Kidney glomerular epithelial cell (primary cell): ENCODE measurements around the gene S100A10.
A peak's percentile ranks its signal among the peaks of the same experiment; 100 is the strongest.

ENCODE experiments used
- DNase-seq: peaks from one replicate; lab custom pipeline; 2025; lab: John Stamatoyannopoulos, UW

The S100A10 gene

DNA sequence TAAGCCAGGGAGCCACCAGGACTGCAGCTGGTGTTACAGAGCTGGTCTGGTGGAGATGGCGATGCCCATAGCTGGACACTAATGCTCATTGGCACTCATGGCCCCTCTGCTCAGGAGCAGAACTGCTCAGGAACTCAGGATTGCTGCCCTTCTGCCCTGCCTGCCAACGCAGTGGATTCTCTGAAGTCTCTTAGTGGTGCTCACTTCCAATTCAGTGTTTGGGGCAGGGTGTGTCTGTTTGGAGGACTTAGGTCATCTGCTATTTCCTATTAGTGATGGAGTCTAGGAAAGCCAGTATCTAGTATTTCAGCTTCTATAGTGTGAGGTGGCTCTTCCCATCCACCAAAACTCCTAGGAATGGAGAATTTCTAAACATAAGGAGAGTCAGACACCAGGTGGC lies 29.1 kb downstream of the S100A10 start:
- DNase-seq: no peak

DNA sequence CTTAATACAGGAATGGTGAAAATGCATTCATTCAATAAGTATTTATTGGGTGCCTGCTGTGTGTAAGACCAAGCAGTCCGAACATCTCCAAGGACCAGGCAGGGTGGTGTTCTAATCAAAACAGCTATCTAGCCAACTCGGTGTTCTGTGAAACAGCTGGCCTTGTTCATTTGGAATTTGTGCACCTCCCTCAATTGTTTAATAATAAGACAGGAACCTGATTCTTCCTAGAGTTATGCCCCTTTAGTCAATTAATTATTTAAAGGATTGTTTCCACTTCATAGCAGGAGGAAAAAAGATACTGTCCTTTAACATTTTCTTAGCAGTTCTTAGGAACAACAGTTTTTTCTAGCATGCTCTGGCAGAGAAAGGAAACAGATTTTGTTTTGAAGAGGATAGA lies 30.4 kb downstream of the S100A10 start:
- no peak for DNase-seq

DNA sequence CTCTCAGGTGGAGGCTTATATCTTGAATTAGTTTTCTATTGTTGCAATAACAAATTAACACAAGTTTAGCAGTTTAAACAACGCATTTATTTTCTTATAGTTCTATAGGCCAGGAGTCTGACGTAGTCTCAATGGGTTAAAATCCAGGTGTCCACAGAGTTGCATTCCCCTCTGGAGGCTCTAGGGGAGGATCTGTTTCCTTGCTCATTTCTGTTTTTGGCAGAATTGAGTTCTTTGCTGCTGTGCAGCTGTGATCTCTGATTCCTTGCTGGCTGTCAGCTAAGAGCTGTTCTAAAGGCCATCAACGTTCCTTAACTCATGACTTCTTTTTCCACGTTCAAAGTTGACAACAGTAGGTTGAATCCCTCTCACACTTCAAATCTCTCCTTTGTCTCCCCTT lies 31.8 kb downstream of the S100A10 start:
- DNase-seq: no peak

DNA sequence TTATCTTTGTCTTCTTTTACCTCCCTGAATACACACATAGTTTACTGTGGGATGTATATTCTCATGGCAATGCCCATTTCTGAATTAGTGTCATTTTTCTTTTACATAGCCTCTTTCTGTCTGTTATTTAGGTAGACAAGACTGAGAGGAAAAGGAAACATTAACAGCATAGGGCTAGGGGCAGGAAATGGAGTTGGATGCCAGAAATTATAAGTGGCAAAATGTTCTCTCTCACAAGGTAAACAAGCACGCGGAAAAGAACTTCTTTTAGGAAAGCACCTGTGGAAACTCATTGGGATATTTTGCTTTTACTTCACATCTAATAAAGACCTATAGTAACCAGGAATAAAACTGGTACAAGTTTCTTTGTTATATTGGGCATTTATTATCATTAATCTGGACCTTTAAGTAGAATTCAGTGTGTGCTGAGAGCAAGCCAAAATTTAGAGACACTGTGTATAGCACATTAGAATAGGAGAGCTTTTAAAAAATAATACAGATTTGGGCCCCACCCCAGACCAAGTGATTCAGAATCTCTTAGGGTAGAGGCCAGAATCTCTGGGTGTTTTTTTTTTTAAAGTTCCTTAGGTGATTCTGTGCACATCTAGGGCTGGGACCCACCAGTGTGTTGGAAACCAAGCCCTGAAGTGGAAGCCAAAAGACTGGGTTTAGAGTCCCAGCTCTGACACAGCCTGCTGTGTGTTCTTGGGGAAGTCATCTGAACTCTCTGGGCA lies 32.7 kb downstream of the S100A10 start:
- no peak for DNase-seq

DNA sequence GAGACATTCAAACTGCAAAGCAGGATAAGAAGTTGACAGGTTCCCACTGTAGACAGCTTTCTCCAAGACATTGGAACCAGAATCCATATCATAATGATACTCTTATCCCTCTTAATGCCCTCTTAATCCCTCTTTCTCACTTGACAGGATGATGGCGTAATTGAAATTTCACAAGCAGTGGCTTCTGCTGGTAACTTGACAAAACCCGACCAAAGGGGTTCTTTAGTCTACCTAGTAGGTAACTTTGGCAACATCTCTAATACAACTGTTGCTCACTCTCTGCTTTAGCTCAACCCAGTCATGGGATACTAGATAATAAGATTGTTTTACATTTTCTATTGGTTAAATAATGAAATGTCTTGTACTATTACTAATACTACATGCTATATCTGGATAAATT lies 34.7 kb downstream of the S100A10 start:
- no peak for DNase-seq

DNA sequence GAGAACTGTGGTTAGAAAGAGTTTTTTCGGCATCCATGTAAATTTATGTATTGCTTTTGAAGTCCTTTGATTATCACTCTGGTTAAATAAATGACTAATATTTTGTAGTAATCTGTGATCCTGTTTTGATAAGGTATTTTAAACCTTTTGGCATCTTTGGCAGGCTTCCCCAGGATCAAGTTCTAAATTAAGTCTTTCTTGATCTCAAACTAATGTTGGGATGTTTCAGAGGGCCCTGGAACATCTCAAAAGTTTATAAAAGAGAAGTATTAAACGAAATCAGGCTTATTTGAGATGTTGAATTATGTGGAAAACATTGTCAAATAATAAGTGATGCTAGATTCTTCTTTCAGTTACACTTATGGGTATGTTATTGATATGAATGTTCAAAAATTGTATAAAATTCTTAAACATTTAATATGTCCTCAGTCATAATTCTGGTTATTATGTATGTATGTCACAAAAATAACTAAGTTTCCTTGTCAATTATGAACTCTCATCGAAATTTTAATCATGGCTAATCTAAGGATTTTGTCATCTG lies 36.6 kb downstream of the S100A10 start:
- no peak for DNase-seq

DNA sequence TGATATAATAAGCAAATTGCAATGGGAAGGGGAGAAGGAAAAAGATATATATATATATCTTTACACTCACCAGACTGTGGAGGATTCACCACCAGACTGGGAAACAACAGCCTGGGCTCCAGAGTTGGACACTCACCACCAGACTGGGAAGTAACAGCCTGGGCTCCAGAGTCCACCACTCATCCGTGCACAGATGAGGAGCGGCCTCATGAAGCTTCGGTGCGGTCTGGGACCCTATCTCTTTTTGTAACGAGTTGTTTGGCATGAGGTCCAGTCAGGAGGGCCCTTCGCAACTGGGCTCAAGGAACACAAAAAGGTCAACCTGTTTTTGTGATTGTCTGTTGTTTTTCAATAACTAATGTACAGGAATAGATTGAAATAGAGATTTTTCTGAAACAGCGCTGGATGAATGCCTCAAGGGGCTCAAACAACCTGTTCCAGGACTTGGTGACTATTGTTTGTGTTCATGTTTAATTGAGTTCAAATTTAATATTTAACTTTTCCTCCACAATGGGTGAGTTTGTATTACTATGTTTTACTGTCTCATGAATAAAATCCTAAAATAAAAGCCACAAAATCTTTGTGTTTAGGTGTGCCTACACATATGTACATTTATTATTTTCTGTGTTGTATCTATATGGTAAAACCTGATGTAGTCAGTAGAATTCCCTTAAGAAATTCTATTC lies 40.1 kb downstream of the S100A10 start:
- no peak for DNase-seq

DNA sequence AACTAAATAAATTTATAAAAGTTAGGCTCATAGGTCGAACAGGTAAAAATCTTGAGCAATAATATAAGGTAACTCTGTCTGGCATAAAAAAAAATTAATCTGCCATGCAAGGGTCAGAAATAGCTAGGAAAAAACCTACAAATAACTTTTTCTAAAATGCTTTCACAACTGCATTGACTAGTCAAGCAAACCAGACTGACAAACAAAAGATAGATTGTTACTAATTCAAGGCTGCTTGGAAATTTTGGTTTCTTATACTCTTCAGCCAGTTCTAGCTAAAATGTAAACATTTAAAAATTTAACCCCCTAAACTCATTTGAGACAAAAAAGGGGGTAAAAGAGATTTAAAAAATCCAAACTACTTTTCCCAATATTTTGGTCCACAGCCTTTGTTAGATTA lies 40.8 kb downstream of the S100A10 start:
- no peak for DNase-seq

DNA sequence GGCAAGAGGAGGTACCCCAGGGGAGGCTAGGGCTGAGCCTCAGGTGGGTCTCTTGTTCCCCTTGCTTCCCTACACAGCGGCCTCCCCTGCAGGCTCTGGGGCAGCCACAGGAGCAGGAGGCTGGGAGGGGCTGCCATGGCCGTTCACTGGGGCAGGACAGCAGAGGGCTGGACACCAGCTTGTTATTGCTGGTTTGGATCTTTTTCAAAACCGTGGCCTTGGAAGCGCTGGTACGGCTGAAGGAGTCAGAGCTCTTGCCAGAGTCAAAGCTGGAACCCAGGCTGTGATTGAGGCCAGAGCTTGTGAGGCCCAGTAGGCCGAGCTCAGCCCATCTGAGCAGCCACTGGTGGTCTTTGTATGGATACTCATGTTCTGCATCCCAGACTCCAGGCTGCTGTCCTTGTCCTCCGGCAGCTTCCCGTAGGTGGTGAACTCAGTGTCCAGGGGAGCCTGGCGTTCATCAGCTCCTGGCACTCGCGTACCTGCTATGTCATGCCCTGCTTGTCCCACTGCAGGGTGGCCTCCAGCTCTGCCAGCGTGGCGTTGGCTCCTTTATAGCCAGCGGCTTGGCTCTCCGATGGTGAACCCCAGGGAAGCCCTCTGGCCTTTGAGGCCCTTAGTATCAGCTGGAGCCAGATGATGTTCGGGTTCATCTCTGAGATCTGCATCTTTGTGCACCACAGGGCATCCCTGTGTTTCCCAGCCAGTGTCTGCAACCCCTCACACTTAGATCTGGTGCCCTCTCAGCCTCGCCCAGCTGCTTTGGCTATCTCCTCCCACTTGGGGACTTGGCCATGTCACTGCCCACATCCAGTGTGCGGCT lies 44.1 kb downstream of the S100A10 start:
- DNase-seq: no peak

DNA sequence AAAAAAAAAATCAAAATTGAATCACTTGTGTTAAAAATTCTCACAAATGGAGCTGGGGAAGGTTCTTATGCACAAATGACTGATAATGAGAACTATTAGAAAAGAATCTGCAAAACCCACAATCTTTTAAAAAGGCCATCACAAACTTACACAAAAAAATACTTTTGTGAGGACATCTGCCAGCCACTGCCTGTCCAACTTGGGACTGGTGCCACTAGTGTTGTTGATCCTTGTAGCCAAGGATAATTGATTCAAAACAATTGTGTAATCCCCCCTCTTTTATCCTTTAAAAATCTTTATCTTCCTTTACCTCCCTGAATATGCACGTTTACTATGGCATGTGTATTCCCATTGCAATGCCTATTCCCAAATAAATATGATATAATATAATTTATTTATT lies 45.2 kb downstream of the S100A10 start:
- DNase-seq: no peak

DNA sequence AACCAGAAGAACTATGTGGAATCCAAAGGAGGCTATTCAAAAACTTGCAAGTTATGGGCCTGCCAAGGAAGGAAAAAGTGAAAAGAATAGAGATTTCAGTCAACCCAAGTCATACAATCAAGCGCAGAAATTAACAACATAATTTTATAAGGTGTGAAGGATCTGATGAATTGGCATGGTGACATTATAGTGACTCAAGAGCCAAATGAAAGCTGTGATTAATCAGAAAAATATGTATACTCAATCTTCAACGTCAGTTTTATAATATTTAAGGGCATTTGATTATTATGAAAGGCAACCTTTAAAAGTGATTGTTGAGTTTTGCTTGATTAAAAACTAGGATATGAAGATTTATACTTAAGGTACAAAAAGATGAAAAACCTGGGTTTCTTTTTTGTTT lies 46.5 kb downstream of the S100A10 start:
- DNase-seq: no peak

DNA sequence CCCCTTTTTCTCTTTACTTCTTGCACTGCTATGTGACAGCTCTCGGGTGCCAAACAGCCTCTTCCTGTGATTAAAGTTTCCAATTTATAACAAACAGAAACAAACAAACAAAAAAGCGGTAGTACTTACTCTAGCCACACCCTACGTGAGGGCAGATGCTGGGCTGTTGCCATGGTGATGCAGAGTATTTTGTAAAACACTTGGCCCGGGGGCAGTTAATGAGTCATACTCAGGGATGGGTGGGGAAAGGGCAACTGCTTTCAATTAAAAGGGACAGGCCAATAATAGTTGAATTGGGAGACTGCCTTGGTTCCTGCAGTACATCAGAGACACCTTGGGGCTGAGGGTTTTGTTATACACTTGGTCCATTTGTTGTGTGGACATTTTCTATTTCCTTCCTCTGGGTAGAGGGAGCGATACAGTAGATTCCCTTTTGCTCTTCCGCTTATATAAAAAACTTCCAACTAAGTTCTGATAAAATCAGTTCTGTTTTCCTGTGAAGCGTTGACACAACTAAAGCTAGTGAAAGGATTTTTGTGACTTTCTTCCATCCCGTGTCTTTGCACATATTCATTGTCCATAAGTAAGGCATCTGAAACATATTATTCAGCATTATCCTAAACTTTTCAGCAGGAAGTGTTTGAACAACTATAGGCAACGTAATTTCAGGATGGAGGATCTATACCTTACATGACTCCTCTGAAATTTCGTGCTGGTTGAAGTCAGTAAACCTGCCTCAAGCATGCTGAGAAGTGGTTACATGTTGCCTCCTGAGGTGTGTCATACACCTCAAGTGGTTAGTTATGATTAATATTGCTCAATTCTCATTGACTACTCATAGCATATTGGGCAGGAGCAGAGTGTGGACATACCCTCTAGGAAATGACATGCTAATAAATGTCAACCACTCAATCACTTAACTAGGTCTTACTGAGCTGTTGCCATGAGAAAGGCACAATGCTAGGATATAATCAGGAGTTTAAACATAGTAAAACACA lies 47.6 kb downstream of the S100A10 start:
- DNase-seq: peak; percentile 75

DNA sequence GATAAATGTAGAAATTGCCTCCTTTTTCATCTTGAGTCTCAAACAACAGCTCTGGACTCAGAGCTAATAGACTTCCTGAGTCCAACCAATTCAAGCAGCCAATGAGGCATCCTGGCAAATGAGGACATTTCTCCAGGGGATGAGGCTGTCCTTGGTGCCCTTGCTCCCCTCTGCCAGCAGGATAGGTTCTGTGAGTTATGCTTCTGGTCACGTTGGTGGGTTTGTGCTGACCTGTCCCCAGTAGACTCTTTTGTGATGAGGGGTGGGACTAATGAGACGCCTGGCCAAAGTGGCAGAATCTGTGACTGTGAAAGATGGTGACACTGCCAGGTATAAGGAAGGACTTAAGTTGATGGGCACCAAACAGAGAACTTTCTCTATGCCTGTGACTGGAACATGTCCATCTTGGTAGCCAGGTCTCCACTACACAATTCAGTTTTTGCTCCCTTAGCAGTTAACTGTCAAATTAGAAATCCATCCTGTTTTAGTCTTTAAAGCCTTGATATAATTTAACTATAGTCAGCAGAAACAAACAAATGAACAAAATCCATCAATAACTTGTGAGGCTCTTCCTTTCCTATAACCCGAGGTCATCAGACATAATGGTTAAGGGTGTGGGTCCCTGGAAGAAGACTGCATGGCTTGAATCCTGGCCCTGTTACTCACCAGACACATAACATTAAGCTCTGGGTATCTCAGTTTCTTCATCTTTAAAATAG lies 48.6 kb downstream of the S100A10 start:
- DNase-seq: no peak

DNA sequence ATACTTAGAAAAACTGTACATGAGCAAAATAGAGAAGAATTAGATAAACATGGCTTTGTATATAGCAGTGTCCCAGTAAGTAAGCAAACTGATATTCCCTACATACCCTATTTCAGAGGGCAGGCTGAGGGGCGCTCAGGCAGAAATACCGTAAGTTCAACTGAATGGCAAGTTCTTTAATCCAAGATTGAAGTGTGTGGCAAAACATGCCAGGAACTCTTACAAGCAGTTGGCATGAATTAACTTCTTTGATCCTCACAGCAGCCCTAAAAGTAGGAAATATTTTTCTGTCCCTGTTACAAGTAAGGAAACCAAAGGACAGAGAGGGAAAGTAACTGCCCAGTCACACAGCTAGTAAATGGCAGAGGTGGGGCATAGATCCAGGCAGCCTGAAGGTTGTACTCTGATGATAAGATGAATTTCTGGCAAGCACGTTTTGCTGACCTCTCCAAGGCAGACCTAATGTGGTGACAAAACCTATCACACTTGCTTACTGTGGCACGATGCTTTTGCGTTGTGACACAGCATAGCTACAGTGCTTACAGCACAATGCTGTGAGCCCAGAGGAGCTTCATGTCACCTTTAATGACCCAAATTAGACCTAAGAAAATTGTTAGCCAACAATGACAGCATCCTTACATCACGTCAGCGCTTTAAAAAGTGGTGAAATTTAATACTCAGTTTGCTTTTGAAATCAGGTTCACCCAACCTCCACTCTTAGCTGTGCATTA lies 49.4 kb downstream of the S100A10 start:
- DNase-seq: no peak

DNA sequence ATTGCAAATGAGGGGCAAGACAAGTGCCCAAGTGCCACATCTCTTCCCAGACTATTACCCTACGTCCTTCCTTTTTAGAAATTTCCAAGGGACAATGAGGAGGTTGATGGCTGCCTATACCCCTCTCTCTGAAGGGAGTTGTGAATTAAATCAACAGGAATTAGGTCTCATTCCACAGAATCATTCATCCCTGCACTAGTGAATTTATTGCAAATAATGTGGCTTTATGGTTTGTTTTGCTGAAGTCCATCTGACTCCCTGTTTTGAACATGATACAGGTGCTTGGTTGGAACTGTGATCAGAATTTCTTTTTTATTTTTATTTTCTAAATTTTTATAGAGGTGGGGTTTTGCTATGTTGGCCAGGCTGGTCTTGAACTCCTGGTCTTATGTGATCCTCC lies 50.1 kb downstream of the S100A10 start:
- DNase-seq: peak; percentile 53

DNA sequence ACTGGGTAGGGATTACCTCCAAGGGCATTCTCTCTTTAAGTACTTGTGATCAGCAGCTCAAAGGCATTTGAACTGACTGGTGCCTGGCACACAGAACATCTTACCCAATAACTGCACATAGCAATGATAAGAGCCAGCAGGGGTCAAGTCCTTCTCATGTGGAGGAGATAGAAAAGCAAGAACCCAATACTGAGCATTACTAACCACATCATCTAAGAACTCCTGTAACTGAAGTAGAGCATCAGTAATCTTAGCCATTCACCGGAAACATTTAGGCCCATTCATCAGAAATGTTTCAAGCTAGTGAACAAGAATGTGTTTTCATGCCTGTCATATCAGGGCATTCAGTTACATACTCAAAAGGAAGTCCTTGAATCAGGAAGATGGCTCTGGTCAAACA lies 50.8 kb downstream of the S100A10 start:
- peak; percentile 94 for DNase-seq

DNA sequence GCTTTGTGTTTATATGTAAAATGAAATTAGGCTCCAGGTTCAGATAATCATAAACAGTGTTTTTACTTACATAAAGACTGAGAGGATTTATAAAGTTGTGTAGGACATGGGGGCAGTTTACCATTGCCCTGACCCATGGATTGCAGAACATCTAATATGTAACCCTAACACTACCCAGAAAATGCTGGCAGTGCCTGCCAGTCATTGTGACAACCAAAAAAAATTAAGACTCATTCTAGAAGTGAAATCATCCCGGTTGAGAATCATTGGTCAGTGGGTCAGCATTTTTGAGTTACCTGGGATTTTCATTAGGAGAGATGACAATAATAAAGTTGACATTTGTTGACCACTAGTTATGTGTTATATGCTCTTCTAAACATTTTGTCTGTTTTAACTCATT lies 53.1 kb downstream of the S100A10 start:
- DNase-seq: no peak

DNA sequence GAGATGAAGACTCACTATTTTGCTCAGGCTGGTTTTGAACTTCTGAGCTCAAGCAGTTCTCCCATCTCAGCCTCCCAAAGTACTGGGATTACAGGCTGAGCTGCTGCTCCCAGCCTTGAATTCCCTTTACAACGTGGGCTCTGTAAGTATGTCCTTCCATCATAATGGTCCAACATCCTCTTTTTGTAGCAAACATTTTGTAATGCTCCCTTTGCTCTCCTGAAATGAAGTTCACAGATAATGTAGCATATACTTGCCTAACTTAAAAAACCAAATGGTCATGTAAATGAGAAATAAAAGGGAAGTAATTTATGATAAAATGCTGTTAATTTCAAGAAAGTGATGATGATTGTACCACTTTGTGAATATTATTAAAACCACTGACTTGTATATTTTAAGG lies 53.9 kb downstream of the S100A10 start:
- no peak for DNase-seq

DNA sequence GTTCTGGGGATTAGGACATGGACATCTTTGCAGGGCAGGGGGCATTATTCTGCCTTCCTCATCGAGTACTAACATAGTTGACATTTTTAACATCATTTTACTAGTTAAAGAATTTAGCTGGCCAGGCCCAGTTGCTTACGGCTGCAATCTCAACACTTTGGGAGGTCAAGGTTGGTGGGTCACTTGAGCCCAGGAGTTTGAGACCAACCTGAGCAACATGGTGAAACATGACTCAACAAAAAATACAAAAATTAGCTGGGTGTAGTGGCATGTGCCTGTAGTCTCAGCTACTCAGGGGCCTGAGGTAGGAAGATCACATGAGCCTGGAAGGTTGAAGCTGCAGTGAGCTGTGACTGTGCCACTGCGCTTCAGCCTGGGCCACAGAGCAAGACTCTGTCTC lies 54.5 kb downstream of the S100A10 start:
- no peak for DNase-seq

DNA sequence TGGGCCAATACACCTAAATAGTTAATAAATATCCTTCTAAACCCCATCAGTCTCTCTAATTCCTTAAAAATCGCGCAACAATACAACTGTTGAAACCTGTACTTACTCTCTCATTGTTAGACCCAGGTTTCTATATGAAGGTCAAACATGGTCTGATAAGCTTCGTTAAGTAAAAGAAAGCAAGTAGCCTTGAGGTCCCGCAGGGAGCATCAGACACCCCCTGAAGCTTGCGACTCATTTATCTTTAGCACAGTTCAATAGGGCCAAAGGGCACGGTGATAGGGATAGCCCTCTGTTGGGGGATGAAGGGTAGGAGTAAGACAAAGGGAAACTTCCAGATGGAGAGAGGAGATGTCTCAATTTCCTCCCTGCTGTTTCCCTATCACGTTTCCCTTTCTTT lies 57.0 kb downstream of the S100A10 start:
- no peak for DNase-seq
